Melanocyte of skin (primary cell): ENCODE measurements around the gene ZNF763. TPM values are rescaled to one million over a fixed set of nuclear protein-coding genes. Genes with fewer than 3 reads are reported as not detected.

Experiments used
- small RNA-seq, 2 donors: library from RNA; depleted of rRNA; stranded (forward); fragments of <200 nt; gene quantifications; one replicate each; pipeline ENCODE3, GENCODE V24; 2012
- total RNA-seq, 2 donors: library from RNA; depleted of rRNA; stranded (reverse); fragments of >200 nt; gene quantifications; 2 replicates each; pipeline ENCODE4 v1.2.3, GENCODE V29; 2012

The ZNF763 gene
- 1 to 10 TPM in 1 of 2 donors, under 1 TPM in 1; 0.33 to 1.4 TPM for total RNA-seq

GRCh38 chr19:11964858-11965645, at the start of gene ZNF763:
ZNF763 (plus strand) TSS chr19:11965040; CDS start chr19:11965209, 169 bp downstream.

GRCh38 chr19:11924886-11925650, 39.8 kb upstream of the ZNF763 start, which contains the start of gene ZNF700:
ZNF700 (plus strand) TSS chr19:11925107; CDS start chr19:11925211, 104 bp downstream.

Small RNAs within 50 kb of the gene (small RNA-seq; reads per million reads assigned to genes)
- gene RNA5SP464 (0 reads per million in 2 donors), gene RNA5SP465 (0 reads per million in 2 donors)

Other genes with a start within 250 kb of the ZNF763 start
- 1 to 10 TPM; 8.6 to 8.7 TPM for gene ZNF823, start 226.1 kb upstream of the ZNF763 start, total RNA-seq
- gene ZNF441, start 198.0 kb upstream of the ZNF763 start, total RNA-seq, result 1 to 10 TPM; 6.2 to 7.0 TPM
- gene ZNF491, start 166.5 kb upstream of the ZNF763 start, total RNA-seq, result 1 to 10 TPM; 2.7 to 7.6 TPM
- gene ZNF440, start 150.8 kb upstream of the ZNF763 start, total RNA-seq, result 10 to 100 TPM; 14.3 to 23.1 TPM
- 10 to 100 TPM; 16.0 to 24.8 TPM for gene ZNF439, start 116.3 kb upstream of the ZNF763 start, total RNA-seq
- gene ZNF69, start 77.3 kb upstream of the ZNF763 start, total RNA-seq, result 1 to 10 TPM; 9.0 to 10.0 TPM
- 1 to 10 TPM; 6.9 to 8.3 TPM for gene ZNF700, start 39.9 kb upstream of the ZNF763 start, total RNA-seq
- gene ZNF433, start 70.6 kb downstream of the ZNF763 start, total RNA-seq, result 1 to 10 TPM; 3.8 to 5.7 TPM
- gene ZNF878, start 87.9 kb downstream of the ZNF763 start, total RNA-seq, result under 1 TPM; 0.34 to 0.67 TPM
- 1 to 10 TPM; 2.3 to 3.4 TPM for gene ZNF844, start 99.7 kb downstream of the ZNF763 start, total RNA-seq
- gene ZNF20, start 175.3 kb downstream of the ZNF763 start, total RNA-seq, result 1 to 10 TPM; 3.4 to 4.7 TPM
- gene ZNF625, start 191.7 kb downstream of the ZNF763 start, total RNA-seq, result 10 to 100 TPM; 11.0 to 11.7 TPM
- gene ZNF136, start 198.1 kb downstream of the ZNF763 start, total RNA-seq, result 1 to 10 TPM; 6.3 to 7.9 TPM